ENCODE data around the gene ACIN1.
"Not testable (repeated sequence)": the region's sequence is repeated elsewhere in the genome, so short reads cannot be mapped to it uniquely, and the experiment has no call there.

The ACIN1 gene

GRCh38 chr14:23123419-23123818, 28.5 kb upstream of the ACIN1 start:
- no peak for DNase-seq (ENCODE audit: low read depth in 2 of 3, low spot score in 2 of 3)

DNA sequence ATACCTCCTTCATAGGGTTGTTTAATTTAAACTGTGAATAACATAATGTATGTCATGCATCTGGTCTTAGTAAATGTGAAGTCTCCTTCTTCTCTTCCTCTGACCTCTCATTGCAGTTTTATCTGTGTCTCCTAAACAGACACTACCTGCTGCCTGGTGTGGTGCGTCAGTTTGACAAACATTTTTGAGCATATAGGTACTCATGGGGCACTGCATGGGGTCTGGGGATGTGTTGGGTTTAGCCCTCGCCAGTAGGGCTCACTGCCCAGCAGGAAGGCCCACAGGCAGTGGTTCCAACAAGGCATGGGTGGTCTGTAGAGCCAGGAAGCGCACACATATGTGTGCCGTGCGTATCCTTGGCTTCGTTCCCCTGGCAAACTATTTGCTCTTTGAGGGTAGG, 27.1 kb upstream of the ACIN1 start:
- no peak for DNase-seq (ENCODE audit: low read depth in 2 of 3, low spot score in 2 of 3)

DNA sequence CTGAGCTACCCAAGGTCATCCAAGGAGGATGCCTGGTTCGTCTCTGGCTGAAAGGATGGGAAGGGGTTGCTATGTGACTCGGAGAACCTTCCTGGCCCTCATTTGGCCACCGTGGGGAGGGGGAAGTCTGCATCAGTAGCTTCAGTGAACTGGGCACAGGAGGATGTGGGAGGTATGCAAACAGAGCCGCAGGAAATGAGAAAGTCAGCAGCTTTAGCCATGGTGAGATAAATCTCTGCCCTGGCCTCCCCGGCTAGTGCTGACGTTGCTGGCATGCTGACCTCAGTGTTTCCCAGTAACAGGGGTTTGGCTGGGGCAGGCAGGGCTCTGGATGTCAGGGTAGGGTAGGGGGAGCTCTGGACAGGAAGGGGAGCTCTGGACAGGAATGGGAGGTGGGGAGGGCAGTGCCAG, 26.4 kb upstream of the ACIN1 start:
- DNase-seq (ENCODE audit: low read depth in 2 of 3, low spot score in 2 of 3): no peak

DNA sequence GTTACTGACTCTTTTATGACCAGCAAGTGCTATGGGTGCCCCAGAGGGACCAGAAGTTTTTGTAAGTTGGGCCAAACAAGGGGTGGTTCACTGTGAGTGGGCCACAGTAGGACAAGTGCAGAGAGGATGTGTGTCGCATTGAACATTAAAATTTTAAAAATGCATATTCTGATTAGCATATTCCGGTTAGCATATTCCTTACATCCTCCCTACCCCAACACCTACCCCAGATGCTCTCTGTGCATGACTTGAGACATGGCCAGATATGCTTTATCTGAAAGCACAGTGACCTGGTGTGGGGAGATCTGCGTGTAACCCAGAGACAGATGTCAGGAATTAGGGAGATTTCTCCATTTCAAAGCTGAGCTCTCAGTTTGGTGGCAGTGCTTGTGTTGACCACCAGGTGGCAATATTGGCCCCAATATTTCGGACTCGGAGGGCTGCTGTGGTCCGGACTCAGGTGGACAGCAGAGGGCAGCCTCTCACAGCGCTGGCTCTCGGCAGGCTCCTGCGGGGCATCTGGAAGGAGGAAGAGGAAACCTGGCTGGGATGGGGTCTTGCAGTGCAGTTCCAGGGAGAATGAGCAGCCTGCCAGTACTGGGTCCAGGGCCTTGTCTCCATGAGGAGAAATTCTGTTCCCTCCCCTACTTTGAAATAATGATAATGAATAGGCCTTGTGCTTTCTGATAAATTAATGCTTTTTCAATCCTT, 25.8 kb upstream of the ACIN1 start:
- peak; percentile 42 to 72 (median 59) for DNase-seq (ENCODE audit: low read depth in 2 of 3, low spot score in 2 of 3)

DNA sequence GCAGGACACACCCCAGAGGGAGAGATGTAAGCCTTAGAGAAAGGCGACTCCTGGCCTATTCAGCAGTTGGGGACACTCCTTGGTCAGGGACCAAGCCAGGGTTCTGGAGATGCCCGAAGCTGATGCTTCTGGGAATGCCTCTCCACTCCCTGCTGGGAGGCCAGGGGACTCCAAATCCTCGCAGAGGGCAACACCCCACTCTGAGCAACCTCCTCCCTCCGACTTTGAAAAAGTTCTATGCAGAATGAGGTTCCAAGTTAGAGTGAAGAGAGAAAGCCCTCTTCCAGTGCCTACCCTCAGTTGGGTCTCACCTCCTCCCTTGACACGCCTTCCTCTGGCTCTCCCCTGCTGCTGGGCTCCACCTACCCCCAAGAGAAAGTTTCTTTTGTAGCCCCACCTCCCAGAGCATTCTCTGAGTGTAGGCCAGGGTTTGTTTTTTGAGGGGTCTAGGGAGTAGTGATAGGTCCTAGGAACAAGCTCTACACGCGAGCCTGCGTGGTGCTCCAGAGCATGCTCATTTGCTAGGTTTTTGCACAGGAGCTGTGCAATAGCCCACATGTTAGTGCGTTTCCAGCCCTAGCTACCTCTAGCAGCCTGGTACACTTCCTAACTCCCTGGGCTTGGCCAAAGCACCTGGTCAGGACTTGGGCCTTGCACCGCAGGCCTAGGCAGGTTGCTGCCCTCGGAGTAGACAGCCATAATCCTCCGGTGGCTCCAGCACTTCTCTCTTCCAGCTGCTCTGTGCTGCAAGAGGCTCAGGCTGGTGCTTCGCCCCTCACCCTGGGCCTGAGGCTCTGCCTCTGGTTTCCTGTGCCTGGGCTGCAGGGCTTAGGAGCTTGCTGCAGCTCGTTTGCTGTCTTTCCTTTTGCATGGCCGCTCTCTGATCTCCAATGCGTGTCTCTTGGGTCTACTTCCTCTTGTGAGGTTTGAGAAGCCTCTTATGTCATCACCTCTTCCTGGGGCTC, 24.7 kb upstream of the ACIN1 start:
- peak in 1 of 3 experiments; percentile 43 for DNase-seq (ENCODE audit: low read depth in 2 of 3, low spot score in 2 of 3)

- no peak for DNase-seq (ENCODE audit: low read depth in 2 of 3, low spot score in 2 of 3)
Observed at GRCh38 chr14:23118506-23119362, 23.8 kb upstream of the ACIN1 start, which contains the start of gene CEBPE. Gene CEBPE, minus strand, starts transcription at chr14:23119255. Its CDS starts 164 bp downstream, at chr14:23119091.

DNA sequence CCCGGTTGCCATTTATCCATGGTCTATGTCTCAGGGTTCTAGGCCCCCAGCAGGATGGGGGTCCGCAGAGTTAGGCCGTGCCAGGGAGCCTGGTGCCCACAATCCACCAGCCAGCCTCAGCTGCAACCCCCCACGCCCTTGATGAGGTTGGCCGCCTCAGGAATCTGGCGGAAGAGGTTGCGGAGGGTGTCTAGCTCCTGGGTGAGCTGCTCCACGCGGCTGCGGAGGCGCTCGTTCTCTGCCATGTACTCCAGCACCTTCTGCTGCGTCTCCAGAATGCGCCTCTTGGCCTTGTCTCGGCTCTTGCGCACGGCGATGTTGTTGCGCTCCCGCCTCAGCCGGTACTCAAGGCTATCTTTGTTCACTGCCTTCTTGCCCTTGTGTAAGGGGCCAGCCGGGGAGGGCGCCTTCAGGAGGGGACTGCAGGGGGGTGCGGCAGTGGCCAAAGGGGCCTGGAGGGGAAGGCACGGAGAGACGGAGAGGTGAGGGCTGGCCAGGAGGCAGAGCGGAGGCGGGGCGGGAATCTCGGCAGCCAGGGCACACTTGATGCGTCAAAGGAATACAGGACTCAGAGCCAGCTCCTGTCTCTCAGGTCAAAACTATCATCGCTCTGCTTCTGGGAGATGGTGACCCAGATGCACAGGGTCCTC, 22.6 kb upstream of the ACIN1 start:
- DNase-seq (ENCODE audit: low read depth in 2 of 3, low spot score in 2 of 3): no peak

DNA sequence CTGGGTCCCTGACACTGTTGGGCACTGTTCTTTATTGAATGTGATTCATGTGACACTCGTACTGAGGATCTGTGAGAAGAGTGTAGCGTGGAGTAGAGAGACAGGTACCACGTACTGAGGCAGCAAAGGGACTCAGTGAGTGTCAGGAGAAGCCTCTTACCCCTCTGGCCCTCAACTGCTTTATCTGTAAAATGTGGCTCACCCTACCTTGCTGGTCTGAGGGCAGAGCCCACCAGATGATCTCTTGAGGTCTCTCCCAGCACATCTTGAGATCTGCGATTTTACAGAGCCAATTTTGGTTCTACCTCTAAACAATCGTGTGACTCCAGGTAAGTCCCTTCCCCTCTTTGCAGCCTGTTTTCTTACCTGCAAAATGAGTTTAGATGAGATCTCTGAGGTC, 21.0 kb upstream of the ACIN1 start:
- DNase-seq (ENCODE audit: low read depth in 2 of 3, low spot score in 2 of 3): no peak

DNA sequence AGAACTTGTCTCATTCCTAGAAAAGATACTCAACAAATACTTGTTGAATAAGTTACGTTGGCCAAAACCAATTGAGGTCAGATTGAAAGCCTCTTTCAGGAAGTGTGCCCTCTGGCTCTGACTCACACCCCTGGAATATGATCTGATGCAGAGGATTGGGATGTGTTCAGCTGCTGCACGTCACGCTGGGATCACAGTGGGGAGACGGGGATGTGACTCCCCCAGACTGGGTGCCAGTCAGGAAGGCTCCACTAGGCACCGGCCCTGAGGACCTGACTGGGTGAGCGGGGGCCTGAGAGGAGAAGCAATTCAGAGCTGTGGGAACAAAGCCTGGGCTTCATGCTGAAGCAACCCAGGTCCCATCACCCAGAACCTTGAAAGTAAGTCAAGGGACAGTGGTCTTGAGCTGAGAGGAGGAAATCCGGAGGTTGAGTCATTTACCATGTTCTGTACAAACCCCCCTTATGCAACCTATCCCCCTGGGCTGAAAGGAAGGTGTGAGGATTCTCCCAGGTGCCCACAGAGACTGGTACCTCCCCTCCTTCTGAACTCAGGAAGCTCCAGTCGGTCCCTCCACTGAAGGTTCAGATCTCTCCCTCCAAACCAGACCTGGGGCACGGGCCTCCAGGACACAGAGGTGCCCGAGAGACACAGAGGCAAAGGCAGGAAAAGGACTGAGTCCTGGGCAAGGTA, 20.2 kb upstream of the ACIN1 start:
- no peak for DNase-seq (ENCODE audit: low read depth in 2 of 3, low spot score in 2 of 3)

DNA sequence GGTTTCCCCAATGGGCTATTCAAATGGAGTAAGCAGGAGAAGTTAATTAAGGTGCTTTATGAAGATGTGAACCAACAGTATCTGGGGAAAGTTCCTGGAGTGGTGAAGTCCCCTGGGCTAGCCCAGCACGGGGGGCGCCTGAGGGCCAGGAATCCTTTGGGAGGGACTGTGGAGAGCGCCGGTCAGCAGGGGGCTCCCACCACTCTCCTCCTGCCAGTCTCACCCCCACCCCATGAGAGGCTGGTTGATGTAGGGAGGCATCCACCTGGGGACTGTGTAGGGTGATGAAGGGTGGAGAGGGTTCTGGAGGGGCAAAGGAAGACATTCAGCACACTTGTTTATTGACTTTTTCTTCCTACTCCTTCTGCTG, 19.7 kb upstream of the ACIN1 start:
- DNase-seq (ENCODE audit: low read depth in 2 of 3, low spot score in 2 of 3): no peak

DNA sequence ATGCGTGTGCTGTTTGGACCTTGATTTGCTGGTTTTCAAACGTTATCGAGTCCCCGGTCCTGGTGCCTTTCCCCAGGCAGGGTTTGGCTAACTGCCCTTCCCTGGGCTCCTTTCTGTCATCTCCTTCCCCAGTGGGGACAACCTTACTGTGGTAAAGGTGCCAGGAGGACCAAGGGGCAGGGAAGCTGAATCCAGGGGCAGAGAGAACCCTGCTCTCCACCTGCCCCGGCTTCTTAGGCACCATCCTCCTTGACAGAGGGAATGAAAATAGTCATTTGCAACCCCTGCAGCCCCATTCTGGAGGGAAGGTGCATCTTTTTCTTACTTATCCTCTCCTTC, 19.2 kb upstream of the ACIN1 start:
- no peak for DNase-seq (ENCODE audit: low read depth in 2 of 3, low spot score in 2 of 3)

DNA sequence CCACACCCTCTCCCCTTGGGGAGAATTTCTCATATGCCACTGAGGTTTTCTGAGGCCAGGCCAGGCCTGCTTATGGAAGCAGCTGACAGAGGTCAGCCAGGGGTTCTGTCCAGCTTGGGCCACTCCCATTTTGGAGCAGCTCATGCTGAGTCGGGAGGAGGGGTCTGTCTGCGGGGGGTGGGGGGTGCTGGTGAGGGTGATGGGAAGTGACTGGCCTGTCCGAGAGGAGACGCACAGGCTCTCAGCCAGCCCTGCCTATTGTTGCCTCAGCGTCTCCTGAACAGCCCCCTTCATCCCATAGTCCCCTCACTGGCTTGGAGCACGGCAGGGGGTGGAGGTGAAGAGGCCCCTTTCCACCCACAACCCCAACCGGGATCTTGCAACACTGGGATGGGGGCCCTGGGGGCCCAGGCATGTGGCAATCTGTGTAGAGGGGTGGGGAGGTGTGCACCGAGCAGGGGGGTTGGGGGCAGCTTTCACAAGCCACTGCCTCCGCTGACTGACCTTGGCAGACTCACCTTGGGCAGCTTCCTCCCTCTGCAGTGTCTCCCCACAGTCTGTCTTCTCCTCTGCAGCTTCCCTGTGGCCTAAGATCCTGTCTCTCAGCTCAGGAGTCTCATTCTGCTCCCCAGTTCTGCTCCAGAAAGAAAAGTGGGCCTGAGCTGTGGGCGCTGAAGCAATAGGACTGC, 18.6 kb upstream of the ACIN1 start:
- no peak for DNase-seq (ENCODE audit: low read depth in 2 of 3, low spot score in 2 of 3)

DNA sequence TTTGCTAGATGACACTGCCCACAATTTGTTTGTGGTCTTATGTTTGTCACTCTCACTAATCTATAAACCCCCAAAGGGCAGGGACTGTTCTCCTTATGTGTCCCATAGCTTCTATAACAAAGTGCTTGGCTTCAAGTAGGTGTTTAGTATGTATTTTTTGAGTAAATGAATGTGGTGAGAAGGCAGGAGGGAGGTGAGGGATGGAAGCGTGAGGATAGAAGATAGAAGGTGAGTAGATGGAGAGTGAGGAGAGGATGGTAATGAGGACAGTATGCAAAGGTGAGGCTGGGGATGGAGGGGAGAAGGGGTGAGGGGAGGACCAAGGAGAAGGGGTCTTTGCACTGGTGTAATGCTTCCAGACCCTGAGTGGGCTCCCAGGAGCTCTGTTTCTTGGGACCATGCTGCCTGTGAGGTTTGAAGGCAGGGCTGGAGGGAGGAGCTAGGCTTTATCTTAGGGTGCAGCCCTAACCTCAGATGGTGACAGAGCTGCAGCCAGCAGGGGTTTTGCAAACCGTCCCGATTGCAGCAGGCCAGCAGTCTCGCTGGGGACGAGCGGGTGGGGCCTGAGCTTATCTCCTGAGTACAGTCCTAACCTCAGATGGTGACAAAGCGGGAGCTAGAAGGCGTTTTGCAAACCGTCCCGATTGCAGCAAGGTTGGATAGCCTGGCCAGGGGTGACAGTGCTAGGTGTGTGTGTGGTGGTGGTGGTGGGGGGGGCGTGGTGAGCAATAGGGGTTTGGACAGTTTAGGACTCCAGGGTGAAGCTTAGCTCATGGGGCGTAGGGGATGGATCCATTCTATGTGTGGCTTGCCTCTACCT, 17.6 kb upstream of the ACIN1 start:
- DNase-seq (ENCODE audit: low read depth in 2 of 3, low spot score in 2 of 3): no peak

GRCh38 chr14:23110579-23111365, 15.8 kb upstream of the ACIN1 start:
- DNase-seq (ENCODE audit: low read depth in 2 of 3, low spot score in 2 of 3): no peak

- DNase-seq (ENCODE audit: low read depth in 2 of 3, low spot score in 2 of 3): no peak
Observed at GRCh38 chr14:23109769-23110168, 14.8 kb upstream of the ACIN1 start.

DNA sequence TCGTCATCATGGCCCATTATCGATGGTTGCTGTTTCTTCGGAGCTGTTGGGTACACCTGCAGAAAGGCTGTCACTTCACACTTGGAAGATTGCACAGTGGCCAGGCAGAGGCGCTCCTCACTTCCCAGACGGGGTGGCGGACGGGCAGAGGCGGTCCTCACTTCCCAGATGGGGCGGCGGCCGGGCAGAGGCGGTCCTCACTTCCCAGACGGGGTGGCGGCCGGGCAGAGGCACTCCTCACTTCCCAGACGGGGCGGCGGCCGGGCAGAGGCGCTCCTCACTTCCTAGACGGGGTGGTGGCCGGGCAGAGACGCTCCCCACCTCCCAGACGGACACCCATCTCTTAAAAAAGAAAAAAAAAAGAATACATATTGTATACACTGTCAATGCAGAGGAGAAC, 13.2 kb upstream of the ACIN1 start:
- not testable (repeated sequence) for DNase-seq (ENCODE audit: low read depth in 2 of 3, low spot score in 2 of 3)

DNA sequence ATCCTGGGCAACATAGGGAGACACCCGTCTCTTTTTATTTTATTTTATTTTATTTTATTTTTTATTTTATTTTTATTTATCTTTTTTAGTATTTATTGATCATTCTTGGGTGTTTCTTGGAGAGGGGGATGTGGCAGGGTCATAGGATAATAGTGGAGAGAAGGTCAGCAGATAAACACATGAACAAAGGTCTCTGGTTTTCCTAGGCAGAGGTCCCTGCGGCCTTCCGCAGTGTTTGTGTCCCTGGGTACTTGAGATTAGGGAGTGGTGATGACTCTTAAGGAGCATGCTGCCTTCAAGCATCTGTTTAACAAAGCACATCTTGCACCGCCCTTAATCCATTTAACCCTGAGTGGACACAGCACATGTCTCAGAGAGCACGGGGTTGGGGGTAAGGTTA, 12.7 kb upstream of the ACIN1 start:
- not testable (repeated sequence) for DNase-seq (ENCODE audit: low read depth in 2 of 3, low spot score in 2 of 3)

DNA sequence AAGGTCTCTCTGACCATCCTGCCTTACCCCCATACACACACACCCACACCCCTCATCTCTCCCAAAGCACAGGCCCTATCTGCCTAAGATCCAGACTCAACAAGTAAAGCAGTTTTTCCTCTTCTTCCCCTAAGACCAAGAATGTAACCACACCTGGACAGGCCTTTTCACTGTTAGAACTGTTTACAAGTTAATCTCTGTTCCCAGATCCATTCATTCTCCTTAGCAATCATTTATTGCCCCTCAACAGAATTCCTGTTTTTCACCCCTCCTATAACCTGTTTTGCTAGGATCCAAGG, 11.8 kb upstream of the ACIN1 start:
- DNase-seq (ENCODE audit: low read depth in 2 of 3, low spot score in 2 of 3): no peak
